Bronchial smooth muscle cell (primary cell): ENCODE data around the gene SIK3. TPM values are rescaled to one million over a fixed set of nuclear protein-coding genes. Genes with fewer than 3 reads are reported as not detected.

Experiments
- total RNA-seq: library from RNA; depleted of rRNA; stranded (reverse); fragments of >200 nt; gene quantifications from 2 replicates; pipeline ENCODE4 v1.2.1, GENCODE V29; 2014

Gene SIK3
- total RNA-seq: 11.3 and 15.8 TPM in 2 replicates

GRCh38 chr11:117098269-117099232, at the start of gene SIK3:
Gene SIK3 (minus strand): TSS chr11:117098428. CDS start chr11:117098415, 13 bp downstream.

GRCh38 chr11:117143871-117144476, 45.7 kb upstream of the SIK3 start, which contains the start of gene PAFAH1B2:
Gene PAFAH1B2 (plus strand): TSS chr11:117144287. CDS start chr11:117152448, 8,161 bp downstream.

GRCh38 chr11:116837231-116838091, 260.8 kb downstream of the SIK3 start, which contains the start of gene APOA1:
Gene APOA1 (minus strand): TSS chr11:116837622. CDS start chr11:116837387, 235 bp downstream.

GRCh38 chr11:116829525-116830183, 268.6 kb downstream of the SIK3 start, which contains the start of gene APOC3:
Gene APOC3 (plus strand): TSS chr11:116829907. CDS start chr11:116830583, 676 bp downstream.

GRCh38 chr11:116823031-116823843, 275.0 kb downstream of the SIK3 start, which contains the start of gene APOA4:
Gene APOA4 (minus strand): TSS chr11:116823304. CDS start chr11:116823191, 113 bp downstream.

Other genes with a start within 250 kb of the SIK3 start
- gene PAFAH1B2, start 45.9 kb upstream of the SIK3 start, total RNA-seq: 72.0 and 78.5 TPM in 2 replicates
- 14.3 and 16.7 TPM in 2 replicates for gene SIDT2, start 80.3 kb upstream of the SIK3 start, total RNA-seq
- 63.5 and 85.6 TPM in 2 replicates for gene TAGLN, start 100.9 kb upstream of the SIK3 start, total RNA-seq
- gene PCSK7, start 133.6 kb upstream of the SIK3 start, total RNA-seq: 28.2 and 37.5 TPM in 2 replicates
- 8.4 and 9.0 TPM in 2 replicates for gene RNF214, start 134.2 kb upstream of the SIK3 start, total RNA-seq
- gene BACE1-AS, start 192.9 kb upstream of the SIK3 start, total RNA-seq: 1.9 and 2.6 TPM in 2 replicates
- gene BACE1, start 217.8 kb upstream of the SIK3 start, total RNA-seq: 22.6 and 22.9 TPM in 2 replicates
- gene CEP164, start 229.4 kb upstream of the SIK3 start, total RNA-seq: 22.2 and 25.2 TPM in 2 replicates